Measurements from ENCODE around the gene CACNA2D4.

DNA sequence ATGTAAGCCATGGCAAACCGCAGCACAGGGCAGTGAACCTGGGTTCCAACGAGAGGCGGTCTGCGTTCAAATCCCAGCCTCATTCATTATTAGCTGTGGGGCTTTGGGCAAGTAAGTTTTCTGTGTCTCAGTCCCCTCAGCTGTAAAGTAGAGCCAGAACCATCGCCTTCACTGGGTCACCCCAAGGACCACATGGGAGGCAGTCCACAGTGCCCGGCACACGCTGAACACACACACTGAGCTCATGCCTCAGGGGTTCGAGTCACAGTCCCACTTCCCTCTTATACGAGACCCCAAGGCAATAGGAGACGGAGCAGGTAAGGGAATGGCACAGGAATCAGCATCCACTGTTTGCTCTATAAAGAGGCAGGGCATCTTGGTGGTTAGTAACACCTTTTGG is 79.0 kb downstream of the CACNA2D4 start:
- TF ChIP-seq, protein P1, sequence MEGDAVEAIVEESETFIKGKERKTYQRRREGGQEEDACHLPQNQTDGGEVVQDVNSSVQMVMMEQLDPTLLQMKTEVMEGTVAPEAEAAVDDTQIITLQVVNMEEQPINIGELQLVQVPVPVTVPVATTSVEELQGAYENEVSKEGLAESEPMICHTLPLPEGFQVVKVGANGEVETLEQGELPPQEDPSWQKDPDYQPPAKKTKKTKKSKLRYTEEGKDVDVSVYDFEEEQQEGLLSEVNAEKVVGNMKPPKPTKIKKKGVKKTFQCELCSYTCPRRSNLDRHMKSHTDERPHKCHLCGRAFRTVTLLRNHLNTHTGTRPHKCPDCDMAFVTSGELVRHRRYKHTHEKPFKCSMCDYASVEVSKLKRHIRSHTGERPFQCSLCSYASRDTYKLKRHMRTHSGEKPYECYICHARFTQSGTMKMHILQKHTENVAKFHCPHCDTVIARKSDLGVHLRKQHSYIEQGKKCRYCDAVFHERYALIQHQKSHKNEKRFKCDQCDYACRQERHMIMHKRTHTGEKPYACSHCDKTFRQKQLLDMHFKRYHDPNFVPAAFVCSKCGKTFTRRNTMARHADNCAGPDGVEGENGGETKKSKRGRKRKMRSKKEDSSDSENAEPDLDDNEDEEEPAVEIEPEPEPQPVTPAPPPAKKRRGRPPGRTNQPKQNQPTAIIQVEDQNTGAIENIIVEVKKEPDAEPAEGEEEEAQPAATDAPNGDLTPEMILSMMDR (IDR thresholded peaks at IDR 0.05; ENCODE audit: low read length): no peak
- TF ChIP-seq EZH2phosphoT487 (IDR thresholded peaks at IDR 0.05; ENCODE audit: low read length): no peak
- no peak for TF ChIP-seq EZH2 (optimal IDR thresholded peaks at IDR 0.05; ENCODE audit: low read depth, low read length)
